ENCODE results near the gene COMT. TPM values are rescaled to one million over a fixed set of nuclear protein-coding genes. Genes with fewer than 3 reads are reported as not detected.
"Not testable (repeated sequence)": the region's sequence is repeated elsewhere in the genome, so short reads cannot be mapped to it uniquely, and the experiment has no call there.

The COMT gene
- total RNA-seq, 4 donors from 2014 or later, result 105 to 235 (median 208) TPM

GRCh38 chr22:19921544-19922081 is 20.0 kb upstream of the COMT start:
- TF ChIP-seq POLR2A (IDR thresholded peaks at IDR 0.05) (no peak), CTCF (IDR thresholded peaks at IDR 0.05) (no peak), EP300 (IDR thresholded peaks at IDR 0.05) (no peak)
- no peak for ATAC-seq
- Histone ChIP-seq H3K27ac (no peak overlapping the region), H3K4me1 (no peaks in the 10 kb centered on the region), H3K27me3 (no peaks in the 10 kb centered on the region), H3K4me3 (no peak overlapping the region), H3K36me3 (peaks cover 0 to 42% of the 10 kb centered on the region in 2 donors), H3K9me3 (no peaks in the 10 kb centered on the region)
- 60% methylated on average over 1 of the region's 3 CpGs; no CpG with 5 or more reads in 1 of the 2 donors for WGBS, 2 donors (ENCODE audit: low coverage in 1 of 2)

- H3K27ac ChIP-seq, result no peak overlapping the region
- no peaks in the 10 kb centered on the region for H3K27me3 ChIP-seq
- H3K9me3 ChIP-seq, result no peaks in the 10 kb centered on the region
- no peak for TF ChIP-seq POLR2AphosphoS5 (IDR thresholded peaks at IDR 0.05)
- no peak for ATAC-seq
- 93 to 98% methylated on average over 5 to 6 of the region's 12 CpGs for WGBS, 2 donors (ENCODE audit: low coverage in 1 of 2)
- H3K4me1 ChIP-seq, result no peaks in the 10 kb centered on the region
- H3K36me3 ChIP-seq, result peaks cover 0 to 25% of the 10 kb centered on the region in 2 donors
- H3K4me3 ChIP-seq, result no peak overlapping the region
Measured at GRCh38 chr22:19923914-19924513, 17.6 kb upstream of the COMT start.

GRCh38 chr22:19926028-19926427 is 15.5 kb upstream of the COMT start:
- H3K27ac ChIP-seq, result not testable (repeated sequence)

GRCh38 chr22:19927696-19928095 is 13.9 kb upstream of the COMT start:
- peaks cover 0 to 25% of the 10 kb centered on the region in 2 donors for H3K36me3 ChIP-seq
- no peak overlapping the region for H3K4me3 ChIP-seq
- H3K27ac ChIP-seq, result no peak overlapping the region
- H3K27me3 ChIP-seq, result no peaks in the 10 kb centered on the region
- no peak for TF ChIP-seq POLR2AphosphoS5 (IDR thresholded peaks at IDR 0.05)
- TF ChIP-seq CTCF (IDR thresholded peaks at IDR 0.05), result no peak
- TF ChIP-seq EP300 (IDR thresholded peaks at IDR 0.05), result no peak
- no peak for TF ChIP-seq POLR2A (IDR thresholded peaks at IDR 0.05)
- H3K4me1 ChIP-seq, result no peaks in the 10 kb centered on the region
- H3K9me3 ChIP-seq, result no peaks in the 10 kb centered on the region
- 81 to 86% methylated on average over 7 of the region's 7 CpGs for WGBS, 2 donors (ENCODE audit: low coverage in 1 of 2)
- no peak for ATAC-seq

More at GRCh38 chr22:19926028-19926427, 15.5 kb upstream of the COMT start:
- not testable (repeated sequence) for ATAC-seq, H3K4me3 ChIP-seq, H3K9me3 ChIP-seq, H3K4me1 ChIP-seq, H3K27me3 ChIP-seq
- WGBS, 2 donors (ENCODE audit: low coverage in 1 of 2), result 80 to 98% methylated on average over 1 to 9 of the region's 11 CpGs
- peaks cover 0 to 28% of the 10 kb centered on the region in 2 donors for H3K36me3 ChIP-seq

GRCh38 chr22:19928207-19928606 is 13.4 kb upstream of the COMT start:
- H3K36me3 ChIP-seq, result peaks cover 0 to 25% of the 10 kb centered on the region in 2 donors
- H3K27me3 ChIP-seq, result no peaks in the 10 kb centered on the region
- no peaks in the 10 kb centered on the region for H3K4me1 ChIP-seq
- no peak for ATAC-seq
- TF ChIP-seq POLR2AphosphoS5 (IDR thresholded peaks at IDR 0.05), result no peak
- TF ChIP-seq EP300 (IDR thresholded peaks at IDR 0.05), result no peak
- TF ChIP-seq POLR2A (IDR thresholded peaks at IDR 0.05), result no peak
- no peak for TF ChIP-seq CTCF (IDR thresholded peaks at IDR 0.05)
- 82 to 89% methylated on average over 4 to 11 of the region's 11 CpGs for WGBS, 2 donors (ENCODE audit: low coverage in 1 of 2)
- no peak overlapping the region for H3K4me3 ChIP-seq
- H3K9me3 ChIP-seq, result no peaks in the 10 kb centered on the region
- no peak overlapping the region for H3K27ac ChIP-seq
